ENCODE results near the gene TNIK.

Gene TNIK

GRCh38 chr3:171407759-171408158, 52.4 kb downstream of the TNIK start:
- in situ Hi-C loops (cut with MboI; ENCODE audit: low sequenced_read_pairs, unreplicated experiment), result no loop called here
- no peak for DNase-seq (ENCODE audit: low spot score)
- TF ChIP-seq, protein P1, sequence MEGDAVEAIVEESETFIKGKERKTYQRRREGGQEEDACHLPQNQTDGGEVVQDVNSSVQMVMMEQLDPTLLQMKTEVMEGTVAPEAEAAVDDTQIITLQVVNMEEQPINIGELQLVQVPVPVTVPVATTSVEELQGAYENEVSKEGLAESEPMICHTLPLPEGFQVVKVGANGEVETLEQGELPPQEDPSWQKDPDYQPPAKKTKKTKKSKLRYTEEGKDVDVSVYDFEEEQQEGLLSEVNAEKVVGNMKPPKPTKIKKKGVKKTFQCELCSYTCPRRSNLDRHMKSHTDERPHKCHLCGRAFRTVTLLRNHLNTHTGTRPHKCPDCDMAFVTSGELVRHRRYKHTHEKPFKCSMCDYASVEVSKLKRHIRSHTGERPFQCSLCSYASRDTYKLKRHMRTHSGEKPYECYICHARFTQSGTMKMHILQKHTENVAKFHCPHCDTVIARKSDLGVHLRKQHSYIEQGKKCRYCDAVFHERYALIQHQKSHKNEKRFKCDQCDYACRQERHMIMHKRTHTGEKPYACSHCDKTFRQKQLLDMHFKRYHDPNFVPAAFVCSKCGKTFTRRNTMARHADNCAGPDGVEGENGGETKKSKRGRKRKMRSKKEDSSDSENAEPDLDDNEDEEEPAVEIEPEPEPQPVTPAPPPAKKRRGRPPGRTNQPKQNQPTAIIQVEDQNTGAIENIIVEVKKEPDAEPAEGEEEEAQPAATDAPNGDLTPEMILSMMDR (IDR thresholded peaks at IDR 0.05; ENCODE audit: borderline replicate concordance, control extremely low read depth, extremely low read depth, insufficient read depth, missing control alignments), result no peak

- in situ Hi-C loops (cut with MboI; ENCODE audit: low sequenced_read_pairs, unreplicated experiment), result no loop called here
- TF ChIP-seq, protein P1 (IDR thresholded peaks at IDR 0.05; ENCODE audit: borderline replicate concordance, control extremely low read depth, extremely low read depth, insufficient read depth, missing control alignments), result no peak
- DNase-seq (ENCODE audit: low spot score), result no peak
These were observed 55.7 kb downstream of the TNIK start for GRCh38 chr3:171404376-171404967.

DNA sequence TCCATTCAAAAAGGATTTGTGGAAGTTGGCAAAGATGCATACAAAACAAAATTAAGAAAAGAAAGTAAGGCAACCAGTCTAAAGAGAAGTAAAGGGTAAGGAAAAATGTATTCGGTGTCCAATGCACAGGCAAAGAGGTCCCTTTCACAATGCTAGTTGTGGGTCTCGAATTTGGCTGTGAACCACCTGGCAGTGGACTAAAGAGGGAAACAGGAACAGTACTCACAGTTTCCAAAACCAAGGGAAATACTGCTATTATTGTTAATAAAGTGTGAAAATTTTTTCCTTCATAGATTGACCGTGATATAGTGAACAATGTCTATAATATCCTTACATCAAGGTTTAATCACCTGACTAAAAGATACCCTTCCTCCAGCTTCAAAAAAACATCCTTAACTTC, 57.9 kb downstream of the TNIK start:
- DNase-seq (ENCODE audit: low spot score), result no peak
- TF ChIP-seq, protein P1 (IDR thresholded peaks at IDR 0.05; ENCODE audit: borderline replicate concordance, control extremely low read depth, extremely low read depth, insufficient read depth, missing control alignments), result no peak
- in situ Hi-C loops (cut with MboI; ENCODE audit: low sequenced_read_pairs, unreplicated experiment), result no loop called here

DNA sequence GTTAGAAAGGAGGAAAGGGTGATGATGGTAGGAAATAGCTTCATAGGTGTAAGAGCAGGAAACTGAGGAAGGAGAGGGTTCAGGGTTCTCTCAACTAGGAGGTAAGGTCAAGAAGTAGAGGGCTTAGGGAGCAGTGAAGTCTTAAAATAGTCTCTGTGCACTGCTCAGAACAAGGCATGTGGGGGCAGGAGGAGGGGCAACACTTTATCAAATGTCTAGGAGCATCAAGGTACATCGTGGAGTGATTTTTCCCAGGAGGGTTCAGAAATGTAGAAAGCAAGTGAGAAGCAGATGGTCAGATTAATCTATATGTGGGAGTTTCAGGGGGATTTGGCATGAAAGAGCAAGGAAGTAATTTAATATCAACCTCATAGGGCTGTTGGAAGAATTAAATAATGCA, 58.8 kb downstream of the TNIK start:
- in situ Hi-C loops (cut with MboI; ENCODE audit: low sequenced_read_pairs, unreplicated experiment), result no loop called here
- no peak for DNase-seq (ENCODE audit: low spot score)

GRCh38 chr3:171399842-171400241, 60.4 kb downstream of the TNIK start:
- DNase-seq (ENCODE audit: low spot score), result no peak
- TF ChIP-seq, protein P1 (IDR thresholded peaks at IDR 0.05; ENCODE audit: borderline replicate concordance, control extremely low read depth, extremely low read depth, insufficient read depth, missing control alignments), result no peak
- in situ Hi-C loops (cut with MboI; ENCODE audit: low sequenced_read_pairs, unreplicated experiment), result no loop called here

More for the DNA sequence above, 58.8 kb downstream of the TNIK start:
- TF ChIP-seq, protein P1 (IDR thresholded peaks at IDR 0.05; ENCODE audit: borderline replicate concordance, control extremely low read depth, extremely low read depth, insufficient read depth, missing control alignments), result no peak

DNA sequence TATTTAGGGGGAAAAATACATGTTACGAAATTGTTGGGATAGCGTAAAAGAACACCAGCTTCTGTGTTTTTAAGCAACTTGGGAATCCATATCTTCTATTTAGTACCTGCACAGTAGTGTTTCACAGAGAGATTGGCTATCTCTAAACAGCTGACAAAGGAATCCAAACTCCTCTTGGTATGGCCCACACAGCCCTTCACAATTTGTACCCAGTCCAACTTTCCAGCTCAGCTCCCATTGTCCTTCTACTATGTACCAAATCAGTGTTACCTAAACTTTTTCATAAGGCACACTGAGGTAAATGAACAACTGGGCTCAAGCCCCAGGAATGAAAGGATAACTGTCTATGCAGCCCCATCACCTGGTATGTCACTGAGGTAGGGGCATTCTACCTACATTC, 61.9 kb downstream of the TNIK start:
- in situ Hi-C loops (cut with MboI; ENCODE audit: low sequenced_read_pairs, unreplicated experiment), result no loop called here
- TF ChIP-seq, protein P1 (IDR thresholded peaks at IDR 0.05; ENCODE audit: borderline replicate concordance, control extremely low read depth, extremely low read depth, insufficient read depth, missing control alignments), result no peak
- DNase-seq (ENCODE audit: low spot score), result no peak

All from GM13976 (cell line).